ENCODE measurements around the gene ZBTB48.
"Not testable (repeated sequence)": the region's sequence is repeated elsewhere in the genome, so short reads cannot be mapped to it uniquely, and the experiment has no call there.

ZBTB48 gene

GRCh38 chr1:6592865-6593593 lies 13.2 kb downstream of the ZBTB48 start:
- DNase-seq, result no peak

- DNase-seq, result no peak
Observed at GRCh38 chr1:6593810-6594209, 14.0 kb downstream of the ZBTB48 start.

- no peak for DNase-seq
Observed at GRCh38 chr1:6594977-6595740, 15.4 kb downstream of the ZBTB48 start.

GRCh38 chr1:6596351-6596750 lies 16.6 kb downstream of the ZBTB48 start:
- DNase-seq, result no peak

- no peak for DNase-seq
Observed at GRCh38 chr1:6596886-6597776, 17.3 kb downstream of the ZBTB48 start.

DNA sequence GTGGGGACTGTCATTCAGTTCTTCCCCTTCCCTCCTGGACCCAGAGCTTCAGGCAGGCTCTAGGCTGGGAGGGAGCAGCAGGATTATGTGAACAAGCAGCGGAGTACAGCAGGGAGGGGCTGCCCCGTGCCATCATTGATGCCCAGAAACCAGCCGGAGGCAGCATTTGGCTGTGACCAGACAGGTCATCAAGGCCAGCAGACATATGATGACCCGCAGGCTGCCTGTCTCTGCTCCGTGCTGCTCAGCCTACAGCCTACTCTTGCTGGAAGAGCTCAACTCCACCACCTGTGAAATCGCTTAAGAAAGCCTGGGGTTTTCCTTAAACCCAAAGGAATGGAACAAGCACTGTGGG lies 18.0 kb downstream of the ZBTB48 start:
- no peak for DNase-seq

GRCh38 chr1:6599141-6599975 lies 19.6 kb downstream of the ZBTB48 start:
- no peak for DNase-seq

DNA sequence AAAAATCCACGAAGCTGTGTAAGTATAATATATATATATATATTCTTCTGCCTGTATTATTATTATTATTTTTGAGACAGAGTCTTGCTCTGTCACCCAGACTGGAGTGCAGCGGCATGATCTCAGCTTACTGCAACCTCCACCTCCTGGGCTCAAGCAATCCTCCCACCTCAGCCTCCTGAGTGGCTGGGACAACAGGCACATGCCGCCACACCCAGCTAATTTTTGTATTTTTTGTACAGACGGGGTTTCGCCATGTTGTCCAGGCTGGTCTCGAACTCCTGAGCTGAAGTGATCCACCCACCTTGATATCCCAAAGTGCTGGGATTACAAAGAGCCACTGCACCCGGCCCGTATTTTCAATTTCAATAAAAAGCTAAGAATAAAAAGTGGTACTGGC lies 20.2 kb downstream of the ZBTB48 start:
- not testable (repeated sequence) for DNase-seq

- DNase-seq, result no peak
Observed at GRCh38 chr1:6600410-6601048, 20.7 kb downstream of the ZBTB48 start.

DNA sequence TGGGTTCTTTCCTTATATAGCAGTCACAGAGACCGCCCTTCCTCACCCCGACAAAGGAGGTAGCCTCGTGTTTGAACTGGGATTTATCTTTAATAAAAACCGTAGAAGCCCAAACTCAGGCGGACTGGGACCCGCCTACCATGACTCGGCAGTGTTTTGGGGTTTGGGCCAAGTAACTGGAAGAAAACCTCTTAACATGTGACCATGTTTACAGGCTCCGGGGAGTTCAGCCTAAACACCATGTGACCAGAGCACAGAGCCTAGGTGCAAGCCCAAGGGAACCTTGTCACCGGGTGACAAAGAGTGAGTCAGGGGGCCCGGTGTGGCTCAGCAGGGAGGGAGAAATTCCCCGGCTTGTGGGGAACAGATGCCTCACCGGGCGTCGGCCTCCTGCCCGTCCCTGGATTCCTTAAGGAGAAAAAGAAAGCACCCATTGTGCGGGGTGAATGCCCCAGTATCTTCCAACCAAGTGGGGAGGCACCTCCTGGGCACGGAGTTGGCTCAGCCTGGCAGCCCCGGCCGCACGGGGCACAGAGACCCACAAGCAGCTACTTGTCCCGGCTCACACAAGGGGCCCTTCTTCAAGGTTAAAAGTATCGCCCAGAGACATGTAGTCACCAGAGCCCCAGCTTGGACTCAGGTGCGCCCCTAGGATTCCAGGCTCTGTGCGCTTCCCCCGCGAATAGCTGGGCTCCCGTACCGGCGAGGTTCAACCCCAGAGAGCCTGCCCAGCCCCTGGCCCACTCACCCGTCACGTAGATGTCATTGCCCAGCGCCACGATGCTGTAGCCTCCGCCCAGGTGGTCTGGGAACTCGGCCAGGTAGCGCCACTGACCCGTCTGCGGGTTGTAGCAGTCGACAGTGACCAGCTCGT lies 21.5 kb downstream of the ZBTB48 start:
- no peak for DNase-seq

GRCh38 chr1:6601923-6602668 lies 22.3 kb downstream of the ZBTB48 start:
- no peak for DNase-seq

DNA sequence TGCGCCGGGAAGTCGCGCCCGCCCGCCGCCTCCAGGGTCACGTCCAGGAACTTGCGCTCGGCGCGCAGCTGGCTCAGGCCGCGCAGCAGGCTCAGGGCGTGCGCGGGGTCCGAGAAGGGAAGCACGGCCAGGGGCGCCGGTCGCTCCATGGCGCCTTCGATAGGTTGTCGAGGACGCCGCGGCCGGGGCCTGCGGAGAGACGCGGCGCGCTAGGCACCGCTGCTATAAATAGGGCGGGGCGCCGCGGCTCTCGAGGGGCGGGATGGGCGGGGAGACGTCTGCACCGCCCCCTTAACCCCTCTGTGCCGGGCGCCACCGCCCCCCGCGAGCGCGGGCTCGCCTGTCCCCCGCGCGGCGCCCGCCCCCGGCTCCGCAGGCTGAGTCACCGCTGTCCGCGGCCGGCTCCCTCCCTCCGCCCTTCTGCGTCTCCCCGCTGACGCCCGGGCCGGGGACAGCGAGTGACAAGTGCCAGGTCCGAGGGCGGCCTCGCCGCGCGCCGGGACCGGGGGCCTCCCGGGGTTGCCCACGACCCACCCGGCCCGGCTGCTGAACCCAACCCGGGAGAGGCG lies 23.0 kb downstream of the ZBTB48 start, which contains the start of gene KLHL21:
Gene KLHL21 (minus strand): TSS at position 201 of the 569 bp plus-strand sequence. CDS start 52 bp downstream, at position 149.
- peak; percentile 63 for DNase-seq

- DNase-seq, result no peak
Observed at GRCh38 chr1:6603238-6603914, 23.6 kb downstream of the ZBTB48 start.

GRCh38 chr1:6603915-6604558 lies 24.2 kb downstream of the ZBTB48 start:
- DNase-seq, result no peak

DNA sequence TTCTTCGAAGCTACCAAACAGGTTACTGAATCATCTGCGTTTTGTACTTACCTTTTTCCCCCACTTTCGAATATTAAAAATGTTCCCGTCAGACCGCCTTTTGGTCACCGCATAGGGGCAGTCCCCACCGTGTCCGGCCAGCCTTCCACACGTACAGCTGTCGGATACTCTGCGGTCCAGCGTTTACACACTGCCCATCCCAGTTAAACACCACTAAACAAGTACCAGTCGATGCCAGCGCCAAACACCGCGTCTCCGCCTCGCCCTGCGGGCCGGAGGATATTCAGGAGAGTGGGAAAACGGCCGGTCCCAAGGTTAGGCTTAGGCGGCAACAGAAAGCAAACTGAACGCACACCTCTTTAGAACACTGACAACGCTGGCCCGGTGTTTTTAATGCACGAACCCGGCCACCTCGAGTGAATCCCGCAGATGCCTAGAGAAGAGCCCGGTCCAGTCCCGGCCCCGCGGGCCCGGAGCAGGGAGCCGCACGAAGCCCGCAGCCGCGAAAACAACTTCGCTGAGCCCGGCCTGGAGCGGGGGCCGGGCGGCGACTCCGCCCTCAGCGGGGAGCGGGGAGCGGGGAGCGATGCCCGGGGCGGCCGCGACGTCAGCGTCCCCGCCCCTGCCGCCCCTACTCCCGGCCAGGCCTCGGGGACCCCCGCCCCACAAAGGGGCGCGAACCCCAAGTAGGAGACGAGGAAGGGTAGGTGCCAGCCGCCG lies 33.0 kb downstream of the ZBTB48 start:
- no peak for DNase-seq

DNA sequence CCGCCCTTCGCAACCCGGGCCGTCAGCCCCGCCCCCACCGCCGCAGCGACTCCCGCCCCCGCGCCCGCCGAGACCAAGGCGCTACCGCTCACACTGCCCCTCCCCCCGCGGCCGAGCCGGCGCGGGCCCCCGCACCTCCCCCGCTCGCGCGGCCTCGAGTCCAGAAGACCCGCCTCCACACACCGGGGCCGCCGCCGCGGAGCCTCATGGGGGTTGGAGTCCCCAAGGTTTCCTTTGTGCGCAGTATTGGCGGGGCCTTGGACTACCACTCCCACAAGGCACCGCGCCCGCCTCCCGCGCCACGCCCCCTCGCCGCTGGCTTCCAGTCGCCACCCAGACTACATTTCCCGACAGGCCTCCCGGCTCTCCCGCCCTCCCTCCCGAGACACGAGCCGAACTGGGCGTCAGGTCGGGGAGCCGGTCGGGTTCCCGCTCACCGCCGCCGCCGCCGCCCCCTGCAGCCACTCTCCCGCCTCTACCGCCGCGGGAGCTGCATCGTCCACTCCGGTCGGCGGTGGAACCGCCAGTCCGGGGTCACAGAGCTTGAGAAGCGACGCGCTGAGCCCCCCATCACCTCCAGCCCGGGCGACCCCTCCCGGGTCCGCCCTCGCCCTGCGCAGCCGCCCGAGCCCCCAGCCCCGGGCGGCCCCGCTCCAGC lies 33.7 kb downstream of the ZBTB48 start, which contains the start of gene PHF13:
Gene PHF13 (plus strand): TSS at position 371 of the 658 bp plus-strand sequence. CDS start 336 bp downstream, outside the sequence.
- peak; percentile 98 for DNase-seq

Measured in NCI-H1436 (cell line).